Measurements from ENCODE around the gene MALT1.
A peak's percentile ranks its signal among the peaks of the same experiment; 100 is the strongest.

The MALT1 gene

GRCh38 chr18:58758606-58759005, 87.3 kb downstream of the MALT1 start:
- ChIA-PET CTCF (no interaction called here), POLR2A (no interaction called here)
- no peak for TF ChIP-seq FOXA1 (IDR thresholded peaks at IDR 0.05)
- no peak for TF ChIP-seq ZNF384 (IDR thresholded peaks at IDR 0.05)
- DNase-seq (ENCODE audit: extremely low spot score), result no peak

- DNase-seq (ENCODE audit: extremely low spot score), result no peak
- ChIA-PET POLR2A (no interaction called here), CTCF (no interaction called here)
- TF ChIP-seq FOXA1 (IDR thresholded peaks at IDR 0.05) (no peak), HDGF (IDR thresholded peaks at IDR 0.05; ENCODE audit: borderline replicate concordance) (no peak)
Observed at GRCh38 chr18:58761241-58761969, 90.1 kb downstream of the MALT1 start.

- CTCF ChIA-PET, result interaction anchor here (2.1 kb wide), 1 partner anchor 233 kb away, joined by 29 read pairs; no protein-coding TSS in a partner anchor
Observed at GRCh38 chr18:58761970-58762780, 90.9 kb downstream of the MALT1 start.

GRCh38 chr18:58762781-58763171, 91.5 kb downstream of the MALT1 start:
- TF ChIP-seq CTBP1 (IDR thresholded peaks at IDR 0.05; ENCODE audit: borderline replicate concordance), result no peak
- no peak for TF ChIP-seq TARDBP (IDR thresholded peaks at IDR 0.05)
- TF ChIP-seq FOXK2 (IDR thresholded peaks at IDR 0.05), result no peak
- no peak for TF ChIP-seq ELF4 (IDR thresholded peaks at IDR 0.05)
- ChIA-PET POLR2A (interaction anchor here (0.7 kb wide), 1 partner anchor 92 kb away, joined by 3 read pairs; the partner anchor contains the start of gene MALT1), CTCF (interaction anchor here (0.6 to 2.1 kb wide), 3 partner anchors 124 to 324 kb away, joined by 4 to 29 read pairs (median 5); no protein-coding TSS in a partner anchor)
- no peak for DNase-seq (ENCODE audit: extremely low spot score)

More at GRCh38 chr18:58761970-58762780, 90.9 kb downstream of the MALT1 start:
- DNase-seq (ENCODE audit: extremely low spot score), result no peak
- POLR2A ChIA-PET, result no interaction called here
- no peak for TF ChIP-seq FOXM1 (IDR thresholded peaks at IDR 0.05; ENCODE audit: borderline replicate concordance)
- TF ChIP-seq LEF1 (IDR thresholded peaks at IDR 0.05; ENCODE audit: borderline replicate concordance), result no peak
- TF ChIP-seq HDGF (IDR thresholded peaks at IDR 0.05; ENCODE audit: borderline replicate concordance), result no peak
- TF ChIP-seq ARNT (IDR thresholded peaks at IDR 0.05), result no peak
- TF ChIP-seq SUZ12 (IDR thresholded peaks at IDR 0.05), result no peak
- TF ChIP-seq ELF4 (IDR thresholded peaks at IDR 0.05), result no peak
- TF ChIP-seq BHLHE40 (IDR thresholded peaks at IDR 0.05; ENCODE audit: borderline replicate concordance), result no peak
- TF ChIP-seq ZNF384 (IDR thresholded peaks at IDR 0.05), result no peak
- no peak for TF ChIP-seq NFRKB (IDR thresholded peaks at IDR 0.05)
- TF ChIP-seq FOXA1 (IDR thresholded peaks at IDR 0.05), result no peak

- ChIA-PET CTCF (interaction anchor here (0.6 to 2.4 kb wide), 2 partner anchors 69 to 235 kb away, joined by 4 to 7 read pairs; no protein-coding TSS in a partner anchor), POLR2A (no interaction called here)
- TF ChIP-seq SUZ12 (IDR thresholded peaks at IDR 0.05), result no peak
- no peak for TF ChIP-seq FOXK2 (IDR thresholded peaks at IDR 0.05)
- no peak for DNase-seq (ENCODE audit: extremely low spot score)
Observed at GRCh38 chr18:58766164-58766563, 94.9 kb downstream of the MALT1 start.

- ChIA-PET CTCF (interaction anchor here (2.4 kb wide), 1 partner anchor 236 kb away, joined by 7 read pairs; no protein-coding TSS in a partner anchor), POLR2A (no interaction called here)
- no peak for TF ChIP-seq NFRKB (IDR thresholded peaks at IDR 0.05)
- TF ChIP-seq FOXM1 (IDR thresholded peaks at IDR 0.05; ENCODE audit: borderline replicate concordance), result no peak
- TF ChIP-seq ZNF384 (IDR thresholded peaks at IDR 0.05), result no peak
- no peak for TF ChIP-seq BHLHE40 (IDR thresholded peaks at IDR 0.05; ENCODE audit: borderline replicate concordance)
- no peak for TF ChIP-seq SP1 (IDR thresholded peaks at IDR 0.05)
- TF ChIP-seq HDGF (IDR thresholded peaks at IDR 0.05; ENCODE audit: borderline replicate concordance), result no peak
- no peak for TF ChIP-seq SUZ12 (IDR thresholded peaks at IDR 0.05)
- TF ChIP-seq PKNOX1 (IDR thresholded peaks at IDR 0.05), result no peak
- no peak for TF ChIP-seq FOXA1 (IDR thresholded peaks at IDR 0.05)
- TF ChIP-seq CTBP1 (IDR thresholded peaks at IDR 0.05; ENCODE audit: borderline replicate concordance), result no peak
- no peak for TF ChIP-seq ELF4 (IDR thresholded peaks at IDR 0.05)
- TF ChIP-seq FOXK2 (IDR thresholded peaks at IDR 0.05), result no peak
- no peak for TF ChIP-seq L3MBTL2 (conservative IDR thresholded peaks at IDR 0.05)
- no peak for TF ChIP-seq LEF1 (IDR thresholded peaks at IDR 0.05; ENCODE audit: borderline replicate concordance)
- no peak for DNase-seq (ENCODE audit: extremely low spot score)
Observed at GRCh38 chr18:58766946-58767345, 95.7 kb downstream of the MALT1 start.

GRCh38 chr18:58768293-58768974, 97.2 kb downstream of the MALT1 start:
- DNase-seq (ENCODE audit: extremely low spot score), result peak; percentile 71
- POLR2A ChIA-PET, result no interaction called here
- CTCF ChIA-PET, result interaction anchor here (0.5 to 3.3 kb wide), 10 partner anchors 10 to 634 kb away, joined by 3 to 24 read pairs (median 5); no protein-coding TSS in a partner anchor
- TF ChIP-seq SUZ12 (IDR thresholded peaks at IDR 0.05) (no peak), ELF4 (IDR thresholded peaks at IDR 0.05) (no peak), PKNOX1 (IDR thresholded peaks at IDR 0.05) (no peak), NFRKB (IDR thresholded peaks at IDR 0.05) (no peak), BHLHE40 (IDR thresholded peaks at IDR 0.05; ENCODE audit: borderline replicate concordance) (no peak), CTBP1 (IDR thresholded peaks at IDR 0.05; ENCODE audit: borderline replicate concordance) (no peak), FOXA1 (IDR thresholded peaks at IDR 0.05) (no peak), SP1 (IDR thresholded peaks at IDR 0.05) (no peak), TARDBP (IDR thresholded peaks at IDR 0.05) (no peak), LEF1 (IDR thresholded peaks at IDR 0.05; ENCODE audit: borderline replicate concordance) (no peak), ARNT (IDR thresholded peaks at IDR 0.05) (no peak), ZNF384 (IDR thresholded peaks at IDR 0.05) (no peak), FOXM1 (IDR thresholded peaks at IDR 0.05; ENCODE audit: borderline replicate concordance) (no peak), L3MBTL2 (conservative IDR thresholded peaks at IDR 0.05) (no peak), HDGF (IDR thresholded peaks at IDR 0.05; ENCODE audit: borderline replicate concordance) (no peak), FOXK2 (IDR thresholded peaks at IDR 0.05) (no peak)
